HCT116 (cell line): ENCODE data around the gene CISD2. TPM values are rescaled to one million over a fixed set of nuclear protein-coding genes. Genes with fewer than 3 reads are reported as not detected.

Experiments
- ATAC-seq: fragments of 200-7000 bp; cut with Tn5 transposase; 2 replicates; pipeline ENCODE4 v1.9.1; 2020; ENCODE audit warnings: mild to moderate bottlenecking, moderate library complexity
- BruUV-seq: library from RNA; stranded (reverse); fragments of 400-500 nt; replicated peaks from 2 replicates; lab custom pipeline; 2021; lab: Mats Ljungman, UMichigan
- CTCF ChIA-PET: fragments of 300-600 bp; sonication (Branson Sonifier 250); formaldehyde crosslinking; loops from one replicate; lab custom pipeline; 2021; ENCODE audit warnings: antibody characterized with exemption; lab: Charles Lee
- POLR2A ChIA-PET: fragments of 300-600, 350-600 bp; sonication (Branson Sonifier 250); formaldehyde crosslinking; loops from one replicate; lab custom pipeline; 2021; ENCODE audit warnings: antibody characterized with exemption; lab: Charles Lee
- RAD21 ChIA-PET, 2 experiments: fragments of 300-600 bp; sonication (Branson Sonifier 250); formaldehyde crosslinking; loops; one replicate each; lab custom pipeline; 2023; ENCODE audit warnings: low total read pairs in 2 of 2; ENCODE audit not compliant: uncharacterized antibody in 2 of 2, unreplicated experiment in 2 of 2, low non-redundant PET in 1 of 2; lab: Charles Lee
- DNase-seq: peaks from one replicate; pipeline ENCODE4 v3.0.0-alpha.2; 2010; ENCODE audit warnings: low read depth, low spot score
- H2AFZ ChIP-seq: fragments of 200-600 bp; shearing (Covaris generic), sonication (generic); 2 replicates; pipeline ENCODE4 v1.6.1; 2017; ENCODE audit warnings: low read depth, mixed run types, mixed read lengths, antibody characterized with exemption, low read length; ENCODE audit not compliant: poor library complexity, severe bottlenecking
- H3K27ac ChIP-seq: 2 replicates; pipeline ENCODE4 v1.5.1; 2012; ENCODE audit warnings: low read depth, low read length
- H3K27me3 ChIP-seq: fragments of 200-600 bp; sonication (generic); 2 replicates; pipeline ENCODE4 v1.6.1; 2016; ENCODE audit warnings: mixed run types, low read length, mixed read lengths; ENCODE audit not compliant: insufficient read depth
- H3K36me3 ChIP-seq, 2 experiments: fragments of 200-500 bp in 1 of 2; fragments of 200-600 bp in 1 of 2; sonication (Bioruptor generic) in 1 of 2; sonication (generic) in 1 of 2; 2 replicates each; pipeline versions ENCODE4 v1.5.1 to v1.6.1; 2014 to 2016; ENCODE audit warnings: low read length in 2 of 2, inconsistent platforms in 1 of 2, mixed read lengths in 1 of 2, mixed run types in 1 of 2; ENCODE audit not compliant: insufficient read depth in 2 of 2, control insufficient read depth in 1 of 2
- H3K4me1 ChIP-seq, 2 experiments: fragments of 200-600 bp in 1 of 2; sonication (generic) in 1 of 2; 2 replicates each; pipeline versions ENCODE4 v1.5.1 to v1.6.1; 2012 to 2017; ENCODE audit warnings: low read length in 2 of 2, inconsistent platforms in 1 of 2, mild to moderate bottlenecking in 1 of 2, mixed read lengths in 1 of 2, mixed run types in 1 of 2, moderate library complexity in 1 of 2; ENCODE audit not compliant: insufficient read depth in 2 of 2, control insufficient read depth in 1 of 2
- H3K4me2 ChIP-seq: fragments of 200-600 bp; sonication (generic); 2 replicates; pipeline ENCODE4 v1.6.1; 2017; ENCODE audit warnings: mixed run types, low read length, mixed read lengths
- H3K4me3 ChIP-seq, 2 experiments: fragments of 200-600 bp in 1 of 2; sonication (generic) in 1 of 2; replicated peaks in 1 of 2; 2 replicates each; pipeline ENCODE4 v1.5.1; 2011 to 2016; ENCODE audit warnings: low read length in 2 of 2, control low read depth in 1 of 2, low read depth in 1 of 2, mild to moderate bottlenecking in 1 of 2, mixed read lengths in 1 of 2, mixed run types in 1 of 2
- H3K79me2 ChIP-seq: fragments of 200-600 bp; sonication (generic); 2 replicates; pipeline ENCODE4 v1.6.1; 2017; ENCODE audit warnings: mild to moderate bottlenecking, mixed run types, low read length, moderate library complexity, mixed read lengths; ENCODE audit not compliant: insufficient read depth
- H3K9ac ChIP-seq: fragments of 200-600 bp; sonication (generic); 2 replicates; pipeline ENCODE4 v1.6.1; 2016; ENCODE audit warnings: low read length, mixed read lengths
- H3K9me2 ChIP-seq: fragments of 200-600 bp; sonication (generic), shearing (Covaris generic); 2 replicates; pipeline ENCODE4 v1.6.1; 2017; ENCODE audit warnings: mixed run types, mild to moderate bottlenecking, moderate library complexity; ENCODE audit not compliant: insufficient read depth
- H3K9me3 ChIP-seq, 2 experiments: fragments of 200-500 bp in 1 of 2; fragments of 200-600 bp in 1 of 2; sonication (Bioruptor generic) in 1 of 2; sonication (generic) in 1 of 2; 2 replicates each; pipeline ENCODE4 v1.6.1; 2014 to 2017; ENCODE audit warnings: low read length in 2 of 2, mixed read lengths in 2 of 2, inconsistent platforms in 1 of 2, low read depth in 1 of 2, mild to moderate bottlenecking in 1 of 2, mixed run types in 1 of 2, moderate library complexity in 1 of 2; ENCODE audit not compliant: control insufficient read depth in 1 of 2, insufficient read depth in 1 of 2
- H4K20me1 ChIP-seq: fragments of 200-600 bp; sonication (generic), shearing (Covaris generic); 2 replicates; pipeline ENCODE4 v1.6.1; 2017; ENCODE audit warnings: mixed run types, mild to moderate bottlenecking, moderate library complexity; ENCODE audit not compliant: insufficient read depth
- CBX3 ChIP-seq: IDR thresholded peaks from 2 replicates; pipeline ENCODE4 v1.6.1; 2012; ENCODE audit warnings: low read depth
- CEBPB ChIP-seq: IDR thresholded peaks from 2 replicates; pipeline ENCODE4 v1.6.1; 2012; ENCODE audit warnings: low read depth
- CTCF ChIP-seq, 3 experiments: fragments of 200-600 bp in 1 of 3; sonication (generic) in 1 of 3; IDR thresholded peaks in 2 of 3; conservative IDR thresholded peaks in 1 of 3; 2 replicates each; pipeline ENCODE4 v1.5.1; 2012 to 2017; ENCODE audit warnings: low read depth in 2 of 3, low read length in 2 of 3, antibody characterized with exemption in 1 of 3, borderline replicate concordance in 1 of 3, control low read depth in 1 of 3, mild to moderate bottlenecking in 1 of 3, mixed read lengths in 1 of 3, mixed run types in 1 of 3, moderate library complexity in 1 of 3; ENCODE audit not compliant: insufficient read depth in 1 of 3
- ELF1 ChIP-seq: IDR thresholded peaks from 2 replicates; pipeline ENCODE4 v1.6.1; 2012; ENCODE audit warnings: low read depth, borderline replicate concordance
- EZH2 ChIP-seq: fragments of 200-600 bp; sonication (generic); IDR thresholded peaks from 2 replicates; pipeline ENCODE4 v1.6.1; 2017; ENCODE audit warnings: antibody characterized with exemption, mixed run types
- FOSL1 ChIP-seq: IDR thresholded peaks from 2 replicates; pipeline ENCODE4 v1.6.1; 2012; ENCODE audit warnings: low read depth
- JUND ChIP-seq: IDR thresholded peaks from 2 replicates; pipeline ENCODE4 v1.6.1; 2012
- POLR2AphosphoS5 ChIP-seq: IDR thresholded peaks from 2 replicates; pipeline ENCODE4 v1.6.1; 2011; ENCODE audit warnings: mild to moderate bottlenecking, low read depth, low read length, moderate library complexity
- RAD21 ChIP-seq: IDR thresholded peaks from 2 replicates; pipeline ENCODE4 v1.6.1; 2012; ENCODE audit warnings: low read depth, mild to moderate bottlenecking
- SIN3A ChIP-seq: IDR thresholded peaks from 2 replicates; pipeline ENCODE4 v1.6.1; 2012; ENCODE audit warnings: low read depth
- SP1 ChIP-seq: IDR thresholded peaks from 2 replicates; pipeline ENCODE4 v1.6.1; 2012; ENCODE audit warnings: low read depth
- SRF ChIP-seq: IDR thresholded peaks from 2 replicates; pipeline ENCODE4 v1.6.1; 2012; ENCODE audit warnings: low read depth
- TCF7L2 ChIP-seq: IDR thresholded peaks from 2 replicates; pipeline ENCODE4 v1.7.0; 2011; ENCODE audit warnings: borderline replicate concordance, inconsistent platforms; ENCODE audit not compliant: insufficient read depth, insufficient read length; ENCODE audit errors: extremely low read depth
- intact Hi-C: fragments of 100-400 bp; cut with micrococcal nuclease; formaldehyde crosslinking; loops from 2 replicates; pipeline ENCODE4 v1.10.0; 2022
- total RNA-seq: library from RNA; stranded (reverse); gene quantifications from one replicate; pipeline ENCODE4 v1.2.1, GENCODE V29; 2021; ENCODE audit not compliant: unreplicated experiment
- TF ChIP-seq, protein P1 (sequence below): IDR thresholded peaks from 2 replicates; pipeline ENCODE4 v1.6.1; 2012
- TF ChIP-seq, protein P2 (sequence below): IDR thresholded peaks from 2 replicates; pipeline ENCODE4 v1.6.1; 2012

The CISD2 gene
- total RNA-seq, 1 experiment from 2014 or later = 38.9 TPM

- ChIA-PET POLR2A (no interaction called here), RAD21 (no interaction called here), CTCF (no interaction called here)
- intact Hi-C loops = no loop called here
- Histone ChIP-seq H3K4me2 (no peak overlapping the region), H3K9me2 (no peaks in the 10 kb centered on the region), H3K36me3 (0 out of 4 replicates have a peak, but pooled peaks cover 0 to 4% of the 10 kb centered on the region in 2 experiments), H4K20me1 (no peaks in the 10 kb centered on the region), H2AFZ (no peak overlapping the region), H3K4me3 (no peak overlapping the region), H3K79me2 (peaks cover 44% of the 10 kb centered on the region), H3K9me3 (peaks cover 0 to 4% of the 10 kb centered on the region in 2 experiments; a peak in 1 of 4 replicates), H3K9ac (no peak overlapping the region), H3K27ac (no peak overlapping the region), H3K27me3 (no peaks in the 10 kb centered on the region), H3K4me1 (no peaks in the 10 kb centered on the region)
- TF ChIP-seq CEBPB (no peak), FOSL1 (no peak)
- BruUV-seq = no TSS peak
- no peak for DNase-seq
- no peak for ATAC-seq
Measured at GRCh38 chr4:102860611-102861324, 8.0 kb upstream of the CISD2 start.

GRCh38 chr4:102862016-102862415, 6.8 kb upstream of the CISD2 start:
- POLR2A ChIA-PET = no interaction called here
- H3K9me3 ChIP-seq = peaks cover 0 to 4% of the 10 kb centered on the region in 2 experiments; a peak in 1 of 4 replicates
- intact Hi-C loops = no loop called here
- TF ChIP-seq JUND = no peak
- TF ChIP-seq POLR2AphosphoS5 = no peak
- TF ChIP-seq, protein P1, sequence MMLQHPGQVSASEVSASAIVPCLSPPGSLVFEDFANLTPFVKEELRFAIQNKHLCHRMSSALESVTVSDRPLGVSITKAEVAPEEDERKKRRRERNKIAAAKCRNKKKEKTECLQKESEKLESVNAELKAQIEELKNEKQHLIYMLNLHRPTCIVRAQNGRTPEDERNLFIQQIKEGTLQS = no peak
- TF ChIP-seq, protein P2, sequence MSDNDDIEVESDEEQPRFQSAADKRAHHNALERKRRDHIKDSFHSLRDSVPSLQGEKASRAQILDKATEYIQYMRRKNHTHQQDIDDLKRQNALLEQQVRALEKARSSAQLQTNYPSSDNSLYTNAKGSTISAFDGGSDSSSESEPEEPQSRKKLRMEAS = no peak
- no peak for TF ChIP-seq SP1
- TF ChIP-seq SRF = no peak
- TF ChIP-seq ELF1 = no peak
- TF ChIP-seq SIN3A = no peak
- no peak for TF ChIP-seq TCF7L2
- TF ChIP-seq RAD21 = no peak
- no peak for TF ChIP-seq EZH2
- TF ChIP-seq CBX3 = no peak
- no peak for TF ChIP-seq CTCF (IDR thresholded peaks at IDR 0.05 in 2 of 3, conservative IDR thresholded peaks at IDR 0.05 in 1 of 3; ENCODE audit: borderline replicate concordance in 1 of 3, insufficient read depth in 1 of 3, low read depth in 2 of 3, low read length in 2 of 3)

More at GRCh38 chr4:102862016-102862415, 6.8 kb upstream of the CISD2 start:
- Histone ChIP-seq H2AFZ (no peak overlapping the region), H3K36me3 (0 out of 4 replicates have a peak, but pooled peaks cover 0 to 4% of the 10 kb centered on the region in 2 experiments), H3K27ac (no peak overlapping the region), H3K27me3 (no peaks in the 10 kb centered on the region), H3K9me2 (no peaks in the 10 kb centered on the region), H3K4me1 (no peaks in the 10 kb centered on the region; a peak in 1 of 4 replicates), H4K20me1 (no peaks in the 10 kb centered on the region), H3K4me3 (no peak overlapping the region), H3K4me2 (no peak overlapping the region), H3K9ac (no peak overlapping the region), H3K79me2 (peaks cover 56% of the 10 kb centered on the region)
- CTCF ChIA-PET = no interaction called here
- BruUV-seq = no TSS peak
- RAD21 ChIA-PET = no interaction called here
- ATAC-seq = no peak
- DNase-seq = no peak
